SK-N-SH (cell line): Measurements from ENCODE around the gene HACD4. TPM values are rescaled to one million over a fixed set of nuclear protein-coding genes. Genes with fewer than 3 reads are reported as not detected.

Source experiments
- CTCF ChIA-PET: fragments of 300-600, 350-600 bp; formaldehyde crosslinking; extraction: SDS; loops from one replicate; lab custom pipeline; 2021; lab: Yijun Ruan, JAX
- POLR2A ChIA-PET: fragments of 350-600 bp; sonication (Branson Sonifier 250); formaldehyde crosslinking; extraction: SDS; loops from one replicate; lab custom pipeline; 2020; ENCODE audit warnings: antibody characterized with exemption, inconsistent platforms; lab: Yijun Ruan, JAX
- DNase-seq: peaks from one replicate; pipeline ENCODE4 v3.0.0; 2012
- H2AFZ ChIP-seq: fragments of 200-600 bp; sonication (generic); 2 replicates; pipeline ENCODE4 v1.8.1; 2016; ENCODE audit warnings: antibody characterized with exemption, mild to moderate bottlenecking, low read depth
- H3F3A ChIP-seq: fragments of 200-600 bp; sonication (generic); replicated peaks from 2 replicates; pipeline ENCODE3; 2016; ENCODE audit warnings: antibody characterized with exemption, mild to moderate bottlenecking; ENCODE audit not compliant: insufficient read depth
- H3K27ac ChIP-seq, 2 experiments: fragments of 200-500 bp in 1 of 2; fragments of 200-600 bp in 1 of 2; sonication (Bioruptor generic) in 1 of 2; sonication (generic), shearing (Covaris generic) in 1 of 2; 2 replicates each; pipeline versions ENCODE4 v1.5.1 to v1.6.1; 2014 to 2016; ENCODE audit warnings: low read depth in 2 of 2, inconsistent platforms in 1 of 2, low read length in 1 of 2, mild to moderate bottlenecking in 1 of 2, mixed read lengths in 1 of 2
- H3K27me3 ChIP-seq: fragments of 200-600 bp; sonication (generic), shearing (Covaris generic); 2 replicates; pipeline ENCODE4 v1.6.1; 2016; ENCODE audit warnings: mixed run types; ENCODE audit not compliant: insufficient read depth
- H3K36me3 ChIP-seq, 2 experiments: fragments of 200-500 bp in 1 of 2; fragments of 200-600 bp in 1 of 2; sonication (Bioruptor generic) in 1 of 2; sonication (generic) in 1 of 2; replicated peaks in 1 of 2; 2 replicates each; pipeline versions ENCODE3 to v1.5.1; 2014 to 2016; ENCODE audit warnings: low read length in 1 of 2, mild to moderate bottlenecking in 1 of 2; ENCODE audit not compliant: insufficient read depth in 2 of 2, control insufficient read depth in 1 of 2
- H3K4me1 ChIP-seq, 2 experiments: fragments of 200-500 bp in 1 of 2; fragments of 200-600 bp in 1 of 2; sonication (Bioruptor generic) in 1 of 2; sonication (generic), shearing (Covaris generic) in 1 of 2; 2 replicates each; pipeline versions ENCODE4 v1.5.1 to v1.6.1; 2014 to 2016; ENCODE audit warnings: low read depth in 1 of 2, low read length in 1 of 2, mixed run types in 1 of 2; ENCODE audit not compliant: insufficient read depth in 2 of 2, control insufficient read depth in 1 of 2
- H3K4me2 ChIP-seq: fragments of 200-600 bp; sonication (generic), shearing (Covaris generic); 2 replicates; pipeline ENCODE4 v1.6.1; 2017; ENCODE audit warnings: mixed run types
- H3K4me3 ChIP-seq, 2 experiments: fragments of 200-500 bp in 1 of 2; fragments of 200-600 bp in 1 of 2; sonication (Bioruptor generic) in 1 of 2; sonication (generic), shearing (Covaris generic) in 1 of 2; 2 replicates each; pipeline versions ENCODE4 v1.5.1 to v1.8.1; 2014 to 2016; ENCODE audit warnings: low read depth in 2 of 2, inconsistent platforms in 1 of 2, low read length in 1 of 2, mild to moderate bottlenecking in 1 of 2, mixed read lengths in 1 of 2, moderate library complexity in 1 of 2
- H3K79me2 ChIP-seq: fragments of 200-600 bp; sonication (generic); 2 replicates; pipeline ENCODE4 v1.8.1; 2017; ENCODE audit warnings: mild to moderate bottlenecking; ENCODE audit not compliant: insufficient read depth
- H3K9ac ChIP-seq: fragments of 200-600 bp; sonication (generic); 2 replicates; pipeline ENCODE4 v1.6.1; 2017; ENCODE audit warnings: mixed run types
- H3K9me2 ChIP-seq: fragments of 200-600 bp; sonication (generic); 2 replicates; pipeline ENCODE4 v1.6.1; 2017; ENCODE audit warnings: mixed run types
- H3K9me3 ChIP-seq: fragments of 200-600 bp; sonication (generic); 2 replicates; pipeline ENCODE4 v1.6.1; 2017; ENCODE audit warnings: mixed run types, mild to moderate bottlenecking, moderate library complexity
- H4K20me1 ChIP-seq: fragments of 200-600 bp; sonication (generic); 2 replicates; pipeline ENCODE4 v1.6.1; 2017; ENCODE audit warnings: mild to moderate bottlenecking, mixed run types; ENCODE audit not compliant: insufficient read depth
- CHD2 ChIP-seq: fragments of 150-350 bp; IDR thresholded peaks from 2 replicates; pipeline ENCODE4 v1.6.1; 2018; ENCODE audit warnings: low read length; ENCODE audit not compliant: partially characterized antibody
- EP300 ChIP-seq, 2 experiments: IDR thresholded peaks; 2 replicates each; pipeline versions ENCODE4 v1.4.0 to v1.6.1; 2012; ENCODE audit warnings: borderline replicate concordance in 1 of 2, low read depth in 1 of 2, low read length in 1 of 2
- FOXM1 ChIP-seq: IDR thresholded peaks from 2 replicates; pipeline ENCODE4 v1.4.0; 2012; ENCODE audit warnings: low read depth, mild to moderate bottlenecking
- GABPA ChIP-seq: IDR thresholded peaks from 2 replicates; pipeline ENCODE4 v1.4.0; 2012; ENCODE audit warnings: low read depth, mild to moderate bottlenecking
- GATA2 ChIP-seq: sonication (generic); formaldehyde crosslinking; IDR thresholded peaks from 2 replicates; pipeline ENCODE4 v1.5.0; 2020; ENCODE audit warnings: mild to moderate bottlenecking, missing genetic modification reagents
- JUND ChIP-seq: IDR thresholded peaks from 2 replicates; pipeline ENCODE4 v1.4.0; 2012
- MEF2A ChIP-seq: IDR thresholded peaks from 2 replicates; pipeline ENCODE4 v1.4.0; 2012; ENCODE audit warnings: low read depth, borderline replicate concordance
- NFIC ChIP-seq: IDR thresholded peaks from 2 replicates; pipeline ENCODE4 v1.4.0; 2012; ENCODE audit warnings: borderline replicate concordance
- RFX5 ChIP-seq: IDR thresholded peaks from 2 replicates; pipeline ENCODE4 v1.6.1; 2012; ENCODE audit warnings: mild to moderate bottlenecking, improper control_type of control experiment, low read length
- RXRA ChIP-seq: IDR thresholded peaks from 2 replicates; pipeline ENCODE4 v1.4.0; 2012; ENCODE audit warnings: low read depth, mild to moderate bottlenecking, borderline replicate concordance
- SIN3A ChIP-seq: IDR thresholded peaks from 2 replicates; pipeline ENCODE4 v1.6.1; 2012; ENCODE audit warnings: low read depth, mild to moderate bottlenecking, low read length, moderate library complexity, borderline replicate concordance
- TAF1 ChIP-seq: IDR thresholded peaks from 2 replicates; pipeline ENCODE4 v1.6.1; 2012; ENCODE audit warnings: low read depth, mild to moderate bottlenecking, low read length, moderate library complexity, borderline replicate concordance
- TCF12 ChIP-seq: IDR thresholded peaks from 2 replicates; pipeline ENCODE4 v1.4.0; 2012
- WGBS: methylation state at CpG from one replicate; pipeline ENCODE4 v1.1.6; 2017; ENCODE audit warnings: low lambda C conversion rate; 5-methylcytosine and 5-hydroxymethylcytosine counted together
- polyA plus RNA-seq, 3 experiments: library from polyadenylated mRNA; depleted of rRNA; stranded (reverse); fragments of >200 nt; gene quantifications; 2 replicates each; pipeline ENCODE4 v1.2.3, GENCODE V29; 2012
- TF ChIP-seq, protein P1 (sequence below): IDR thresholded peaks from 2 replicates; pipeline ENCODE4 v1.6.1; 2012; ENCODE audit warnings: mild to moderate bottlenecking, low read depth, low read length, moderate library complexity
- TF ChIP-seq, protein P2 (sequence below): fragments of 200-600 bp; sonication (generic); IDR thresholded peaks from 2 replicates; pipeline ENCODE4 v1.6.1; 2017; ENCODE audit warnings: antibody characterized with exemption, mild to moderate bottlenecking, moderate library complexity
- TF ChIP-seq, protein P3 (sequence below): IDR thresholded peaks from 2 replicates; pipeline ENCODE4; 2012
- TF ChIP-seq, protein P4 (sequence below): IDR thresholded peaks from 2 replicates; pipeline ENCODE4 v1.4.0; 2012; ENCODE audit warnings: low read depth, borderline replicate concordance
- TF ChIP-seq, protein P5 (sequence below): IDR thresholded peaks from 2 replicates; pipeline ENCODE4 v1.4.0; 2012; ENCODE audit warnings: low read depth
- TF ChIP-seq, protein P6 (sequence below): fragments of 150-350 bp; IDR thresholded peaks from 2 replicates; pipeline ENCODE4 v1.6.1; 2017; ENCODE audit warnings: antibody characterized with exemption, low read length, low read depth, borderline replicate concordance

HACD4 gene
- polyA plus RNA-seq, 1 of the 3 experiments (the other 2 are of a cell fraction), result under 0.01 TPM

DNA sequence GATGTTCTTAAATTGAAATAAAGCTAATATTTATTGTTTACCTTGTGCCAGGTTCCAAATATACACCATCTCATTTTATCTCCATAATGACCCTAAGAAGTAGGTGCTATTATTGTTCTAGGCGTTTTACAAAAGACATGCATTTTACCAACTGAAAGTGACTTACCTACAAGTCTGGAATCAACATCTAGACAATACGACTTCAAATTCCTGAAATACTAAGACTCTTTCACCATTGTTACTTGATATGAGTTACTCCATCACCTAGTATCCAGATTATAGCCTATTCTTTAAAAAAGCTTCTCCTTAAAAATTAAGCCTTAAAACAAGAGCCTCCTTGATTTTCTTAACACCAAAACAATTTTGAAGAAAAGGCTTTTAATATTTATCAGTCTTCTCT, 13.3 kb downstream of the HACD4 start:
- no peak for DNase-seq
- H4K20me1 ChIP-seq, result no peaks in the 10 kb centered on the region
- H3K4me1 ChIP-seq, result peaks cover 0 to 6% of the 10 kb centered on the region in 2 experiments; a peak in 2 of 4 replicates
- no peaks in the 10 kb centered on the region for H3K36me3 ChIP-seq
- H3K79me2 ChIP-seq, result no peaks in the 10 kb centered on the region
- no peaks in the 10 kb centered on the region for H3K9me3 ChIP-seq
- no peak overlapping the region for H3K4me3 ChIP-seq
- no peak overlapping the region for H3K9ac ChIP-seq
- H3K27me3 ChIP-seq, result no peaks in the 10 kb centered on the region
- no peak overlapping the region for H2AFZ ChIP-seq
- H3K9me2 ChIP-seq, result no peaks in the 10 kb centered on the region
- TF ChIP-seq RXRA (no peak), CHD2 (no peak), RFX5 (no peak), TAF1 (no peak), EP300 (IDR thresholded peaks at IDR 0.05; ENCODE audit: borderline replicate concordance in 1 of 2, low read depth in 1 of 2, low read length in 1 of 2) (no peak), TCF12 (no peak), GATA2 (CRISPR knock-in tag) (no peak), NFIC (no peak), GABPA (no peak), FOXM1 (no peak), JUND (no peak), MEF2A (no peak), SIN3A (no peak)
- TF ChIP-seq, protein P1, sequence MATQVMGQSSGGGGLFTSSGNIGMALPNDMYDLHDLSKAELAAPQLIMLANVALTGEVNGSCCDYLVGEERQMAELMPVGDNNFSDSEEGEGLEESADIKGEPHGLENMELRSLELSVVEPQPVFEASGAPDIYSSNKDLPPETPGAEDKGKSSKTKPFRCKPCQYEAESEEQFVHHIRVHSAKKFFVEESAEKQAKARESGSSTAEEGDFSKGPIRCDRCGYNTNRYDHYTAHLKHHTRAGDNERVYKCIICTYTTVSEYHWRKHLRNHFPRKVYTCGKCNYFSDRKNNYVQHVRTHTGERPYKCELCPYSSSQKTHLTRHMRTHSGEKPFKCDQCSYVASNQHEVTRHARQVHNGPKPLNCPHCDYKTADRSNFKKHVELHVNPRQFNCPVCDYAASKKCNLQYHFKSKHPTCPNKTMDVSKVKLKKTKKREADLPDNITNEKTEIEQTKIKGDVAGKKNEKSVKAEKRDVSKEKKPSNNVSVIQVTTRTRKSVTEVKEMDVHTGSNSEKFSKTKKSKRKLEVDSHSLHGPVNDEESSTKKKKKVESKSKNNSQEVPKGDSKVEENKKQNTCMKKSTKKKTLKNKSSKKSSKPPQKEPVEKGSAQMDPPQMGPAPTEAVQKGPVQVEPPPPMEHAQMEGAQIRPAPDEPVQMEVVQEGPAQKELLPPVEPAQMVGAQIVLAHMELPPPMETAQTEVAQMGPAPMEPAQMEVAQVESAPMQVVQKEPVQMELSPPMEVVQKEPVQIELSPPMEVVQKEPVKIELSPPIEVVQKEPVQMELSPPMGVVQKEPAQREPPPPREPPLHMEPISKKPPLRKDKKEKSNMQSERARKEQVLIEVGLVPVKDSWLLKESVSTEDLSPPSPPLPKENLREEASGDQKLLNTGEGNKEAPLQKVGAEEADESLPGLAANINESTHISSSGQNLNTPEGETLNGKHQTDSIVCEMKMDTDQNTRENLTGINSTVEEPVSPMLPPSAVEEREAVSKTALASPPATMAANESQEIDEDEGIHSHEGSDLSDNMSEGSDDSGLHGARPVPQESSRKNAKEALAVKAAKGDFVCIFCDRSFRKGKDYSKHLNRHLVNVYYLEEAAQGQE, result no peak
- TF ChIP-seq, protein P2, sequence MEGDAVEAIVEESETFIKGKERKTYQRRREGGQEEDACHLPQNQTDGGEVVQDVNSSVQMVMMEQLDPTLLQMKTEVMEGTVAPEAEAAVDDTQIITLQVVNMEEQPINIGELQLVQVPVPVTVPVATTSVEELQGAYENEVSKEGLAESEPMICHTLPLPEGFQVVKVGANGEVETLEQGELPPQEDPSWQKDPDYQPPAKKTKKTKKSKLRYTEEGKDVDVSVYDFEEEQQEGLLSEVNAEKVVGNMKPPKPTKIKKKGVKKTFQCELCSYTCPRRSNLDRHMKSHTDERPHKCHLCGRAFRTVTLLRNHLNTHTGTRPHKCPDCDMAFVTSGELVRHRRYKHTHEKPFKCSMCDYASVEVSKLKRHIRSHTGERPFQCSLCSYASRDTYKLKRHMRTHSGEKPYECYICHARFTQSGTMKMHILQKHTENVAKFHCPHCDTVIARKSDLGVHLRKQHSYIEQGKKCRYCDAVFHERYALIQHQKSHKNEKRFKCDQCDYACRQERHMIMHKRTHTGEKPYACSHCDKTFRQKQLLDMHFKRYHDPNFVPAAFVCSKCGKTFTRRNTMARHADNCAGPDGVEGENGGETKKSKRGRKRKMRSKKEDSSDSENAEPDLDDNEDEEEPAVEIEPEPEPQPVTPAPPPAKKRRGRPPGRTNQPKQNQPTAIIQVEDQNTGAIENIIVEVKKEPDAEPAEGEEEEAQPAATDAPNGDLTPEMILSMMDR, result no peak
- TF ChIP-seq, protein P3, sequence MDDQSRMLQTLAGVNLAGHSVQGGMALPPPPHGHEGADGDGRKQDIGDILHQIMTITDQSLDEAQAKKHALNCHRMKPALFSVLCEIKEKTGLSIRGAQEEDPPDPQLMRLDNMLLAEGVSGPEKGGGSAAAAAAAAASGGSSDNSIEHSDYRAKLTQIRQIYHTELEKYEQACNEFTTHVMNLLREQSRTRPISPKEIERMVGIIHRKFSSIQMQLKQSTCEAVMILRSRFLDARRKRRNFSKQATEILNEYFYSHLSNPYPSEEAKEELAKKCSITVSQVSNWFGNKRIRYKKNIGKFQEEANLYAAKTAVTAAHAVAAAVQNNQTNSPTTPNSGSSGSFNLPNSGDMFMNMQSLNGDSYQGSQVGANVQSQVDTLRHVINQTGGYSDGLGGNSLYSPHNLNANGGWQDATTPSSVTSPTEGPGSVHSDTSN, result no peak
- TF ChIP-seq, protein P4, sequence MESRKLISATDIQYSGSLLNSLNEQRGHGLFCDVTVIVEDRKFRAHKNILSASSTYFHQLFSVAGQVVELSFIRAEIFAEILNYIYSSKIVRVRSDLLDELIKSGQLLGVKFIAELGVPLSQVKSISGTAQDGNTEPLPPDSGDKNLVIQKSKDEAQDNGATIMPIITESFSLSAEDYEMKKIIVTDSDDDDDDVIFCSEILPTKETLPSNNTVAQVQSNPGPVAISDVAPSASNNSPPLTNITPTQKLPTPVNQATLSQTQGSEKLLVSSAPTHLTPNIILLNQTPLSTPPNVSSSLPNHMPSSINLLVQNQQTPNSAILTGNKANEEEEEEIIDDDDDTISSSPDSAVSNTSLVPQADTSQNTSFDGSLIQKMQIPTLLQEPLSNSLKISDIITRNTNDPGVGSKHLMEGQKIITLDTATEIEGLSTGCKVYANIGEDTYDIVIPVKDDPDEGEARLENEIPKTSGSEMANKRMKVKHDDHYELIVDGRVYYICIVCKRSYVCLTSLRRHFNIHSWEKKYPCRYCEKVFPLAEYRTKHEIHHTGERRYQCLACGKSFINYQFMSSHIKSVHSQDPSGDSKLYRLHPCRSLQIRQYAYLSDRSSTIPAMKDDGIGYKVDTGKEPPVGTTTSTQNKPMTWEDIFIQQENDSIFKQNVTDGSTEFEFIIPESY, result no peak
- TF ChIP-seq, protein P5, sequence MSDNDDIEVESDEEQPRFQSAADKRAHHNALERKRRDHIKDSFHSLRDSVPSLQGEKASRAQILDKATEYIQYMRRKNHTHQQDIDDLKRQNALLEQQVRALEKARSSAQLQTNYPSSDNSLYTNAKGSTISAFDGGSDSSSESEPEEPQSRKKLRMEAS, result no peak
- TF ChIP-seq, protein P6, sequence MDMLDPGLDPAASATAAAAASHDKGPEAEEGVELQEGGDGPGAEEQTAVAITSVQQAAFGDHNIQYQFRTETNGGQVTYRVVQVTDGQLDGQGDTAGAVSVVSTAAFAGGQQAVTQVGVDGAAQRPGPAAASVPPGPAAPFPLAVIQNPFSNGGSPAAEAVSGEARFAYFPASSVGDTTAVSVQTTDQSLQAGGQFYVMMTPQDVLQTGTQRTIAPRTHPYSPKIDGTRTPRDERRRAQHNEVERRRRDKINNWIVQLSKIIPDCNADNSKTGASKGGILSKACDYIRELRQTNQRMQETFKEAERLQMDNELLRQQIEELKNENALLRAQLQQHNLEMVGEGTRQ, result no peak
- 98% methylated on average over 2 of the region's 2 CpGs for WGBS
- H3F3A ChIP-seq, result no peaks in the 10 kb centered on the region
- no peak overlapping the region for H3K27ac ChIP-seq
- POLR2A ChIA-PET, result no interaction called here
- CTCF ChIA-PET, result no interaction called here
- no peak overlapping the region for H3K4me2 ChIP-seq
